Tibial artery (tissue), 4 donors: Measurements from ENCODE around the gene SLC7A9.

Source experiments
- DNase-seq, 2 donors: peaks; one replicate each; pipeline ENCODE4 v3.0.0-alpha.2; 2019
- H3K27ac ChIP-seq, 2 donors: fragments of 200-600 bp; sonication (generic) in 1 of 2; 1 replicate in 1 of 2; 2 replicates in 1 of 2; pipeline ENCODE4 v1.5.1; 2018 to 2019; ENCODE audit warnings: mild to moderate bottlenecking in 1 of 2
- H3K27me3 ChIP-seq, 2 donors: fragments of 200-600 bp; sonication (generic) in 1 of 2; one replicate each; pipeline versions ENCODE4 v1.5.1 to v1.6.0; 2016 to 2019
- H3K36me3 ChIP-seq, 3 donors: fragments of 200-600 bp; sonication (generic) in 2 of 3; one replicate each; pipeline ENCODE4 v1.5.1; 2016 to 2019; ENCODE audit warnings: mild to moderate bottlenecking in 2 of 3
- H3K4me1 ChIP-seq, 4 donors: fragments of 200-600 bp; sonication (generic) in 2 of 4; 1 replicate in 3 of 4; 2 replicates in 1 of 4; pipeline ENCODE4 v1.5.1; 2016 to 2019
- H3K4me3 ChIP-seq, 2 donors: fragments of 200-600 bp; sonication (generic) in 1 of 2; 1 replicate in 1 of 2; 2 replicates in 1 of 2; pipeline ENCODE4 v1.5.1; 2018 to 2019; ENCODE audit warnings: mild to moderate bottlenecking in 2 of 2
- H3K9me3 ChIP-seq, 3 donors: fragments of 200-600 bp; sonication (generic) in 1 of 3; one replicate each; pipeline ENCODE4 v1.5.1; 2016 to 2019
- CTCF ChIP-seq, 2 experiments: fragments of 200-600 bp in 1 of 2; fragments of 450-650 bp in 1 of 2; IDR thresholded peaks; one replicate each; pipeline ENCODE4 v1.5.1; 2017 to 2019; ENCODE audit warnings: antibody characterized with exemption in 2 of 2, mild to moderate bottlenecking in 1 of 2, moderate library complexity in 1 of 2
- intact Hi-C: fragments of 100-400 bp; cut with DNase I; formaldehyde crosslinking; loops from one replicate; pipeline ENCODE4 v1.15.0; 2023; ENCODE audit warnings: low total_unique reads

The SLC7A9 gene

GRCh38 chr19:32809754-32810153 lies 59.8 kb downstream of the SLC7A9 start:
- no peak for TF ChIP-seq CTCF (IDR thresholded peaks at IDR 0.05)
- intact Hi-C loops = no loop called here
- DNase-seq = no peak
- Histone ChIP-seq H3K4me1 (no peaks in the 10 kb centered on the region), H3K27me3 (no peaks in the 10 kb centered on the region), H3K4me3 (no peak overlapping the region), H3K27ac (no peak overlapping the region), H3K36me3 (no peaks in the 10 kb centered on the region), H3K9me3 (no peaks in the 10 kb centered on the region)

GRCh38 chr19:32809254-32809653 lies 60.3 kb downstream of the SLC7A9 start:
- no peak for TF ChIP-seq CTCF (IDR thresholded peaks at IDR 0.05)
- Histone ChIP-seq H3K9me3 (no peaks in the 10 kb centered on the region), H3K4me1 (no peaks in the 10 kb centered on the region), H3K27ac (no peak overlapping the region), H3K36me3 (no peaks in the 10 kb centered on the region), H3K27me3 (no peaks in the 10 kb centered on the region), H3K4me3 (no peak overlapping the region)
- intact Hi-C loops = no loop called here
- DNase-seq = no peak

GRCh38 chr19:32808236-32808635 lies 61.3 kb downstream of the SLC7A9 start:
- DNase-seq = no peak
- H3K36me3 ChIP-seq = no peaks in the 10 kb centered on the region
- intact Hi-C loops = no loop called here
- H3K4me3 ChIP-seq = no peak overlapping the region
- TF ChIP-seq CTCF (IDR thresholded peaks at IDR 0.05) = no peak
- no peak overlapping the region for H3K27ac ChIP-seq
- no peaks in the 10 kb centered on the region for H3K27me3 ChIP-seq
- no peaks in the 10 kb centered on the region for H3K9me3 ChIP-seq
- no peaks in the 10 kb centered on the region for H3K4me1 ChIP-seq

- H3K27ac ChIP-seq = no peak overlapping the region
These were observed 66.7 kb downstream of the SLC7A9 start for GRCh38 chr19:32802840-32803239.

GRCh38 chr19:32800754-32801153 lies 68.8 kb downstream of the SLC7A9 start:
- Histone ChIP-seq H3K27ac (no peak overlapping the region), H3K4me3 (no peak overlapping the region), H3K9me3 (no peaks in the 10 kb centered on the region), H3K4me1 (no peaks in the 10 kb centered on the region), H3K36me3 (no peaks in the 10 kb centered on the region), H3K27me3 (no peaks in the 10 kb centered on the region)
- DNase-seq = no peak
- TF ChIP-seq CTCF (IDR thresholded peaks at IDR 0.05) = no peak
- intact Hi-C loops = no loop called here

More at GRCh38 chr19:32802840-32803239, 66.7 kb downstream of the SLC7A9 start:
- no peak for DNase-seq
- no peak for TF ChIP-seq CTCF (IDR thresholded peaks at IDR 0.05)
- no peaks in the 10 kb centered on the region for H3K36me3 ChIP-seq
- no peak overlapping the region for H3K4me3 ChIP-seq
- H3K4me1 ChIP-seq = no peaks in the 10 kb centered on the region
- intact Hi-C loops = no loop called here
- H3K27me3 ChIP-seq = no peaks in the 10 kb centered on the region
- no peaks in the 10 kb centered on the region for H3K9me3 ChIP-seq

GRCh38 chr19:32800191-32800590 lies 69.4 kb downstream of the SLC7A9 start:
- Histone ChIP-seq H3K27me3 (no peaks in the 10 kb centered on the region), H3K36me3 (no peaks in the 10 kb centered on the region), H3K4me3 (no peak overlapping the region), H3K27ac (no peak overlapping the region), H3K4me1 (no peaks in the 10 kb centered on the region), H3K9me3 (no peaks in the 10 kb centered on the region)
- DNase-seq = no peak
- intact Hi-C loops = no loop called here
- TF ChIP-seq CTCF (IDR thresholded peaks at IDR 0.05) = no peak
